ENCODE results near the gene ZBTB45. TPM values are rescaled to one million over a fixed set of nuclear protein-coding genes. Genes with fewer than 3 reads are reported as not detected.

ZBTB45 gene
- total and polyA plus RNA-seq, 9 of the 15 experiments (the other 6 are each of a cell fraction or from before 2014, with no cell fraction given) = 0.08 to 16.1 (median 1.8) TPM

DNA sequence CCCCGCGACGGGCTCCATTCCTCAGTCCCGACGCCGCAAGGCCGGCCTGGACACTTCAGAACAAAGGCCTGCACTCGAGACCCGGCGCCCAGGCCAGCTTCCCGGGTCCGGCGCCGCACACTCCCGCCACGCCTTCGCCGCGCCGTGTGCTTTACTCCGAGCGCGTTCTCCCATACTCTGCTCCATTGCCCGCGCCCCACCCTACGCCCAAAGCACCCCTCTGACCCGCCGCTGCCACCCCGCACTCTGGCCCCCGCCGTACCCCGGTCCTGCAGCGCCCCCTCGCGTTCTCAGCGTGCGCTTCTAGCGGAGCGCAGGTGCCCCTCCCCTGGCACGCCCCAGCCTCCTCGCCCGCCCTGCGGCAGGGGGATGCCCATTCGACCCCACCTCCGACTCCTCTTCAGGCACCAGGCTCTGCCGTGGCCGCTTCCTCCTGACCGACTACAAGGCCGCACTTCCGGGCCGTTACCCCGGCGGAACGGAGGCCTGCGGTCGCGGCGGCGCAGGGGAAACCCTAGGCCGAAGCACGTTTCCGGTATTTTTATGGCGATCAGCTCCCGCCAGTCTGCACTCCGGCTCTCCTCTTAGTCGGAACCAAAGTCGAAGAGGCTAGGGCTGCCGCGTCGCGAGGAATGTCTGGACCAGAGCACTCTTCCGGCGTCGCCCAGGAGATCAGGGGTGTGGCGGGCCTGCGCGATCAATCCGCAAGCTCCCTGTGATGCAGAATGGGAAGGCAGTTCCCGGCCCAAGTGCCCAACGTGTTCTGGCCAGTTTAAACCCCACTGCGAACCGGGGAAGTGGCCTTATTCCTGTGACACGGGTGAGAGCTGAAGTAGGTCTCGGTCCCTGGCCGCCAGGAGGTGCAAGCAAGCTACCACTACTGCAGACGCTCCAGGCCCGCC is at the start of gene ZBTB45 (continued):
- peak; percentile 88; the same call in 1 of the 2 replicates for TF ChIP-seq IRF1 (CRISPR knock-in tag; IDR thresholded peaks at IDR 0.05; ENCODE audit: borderline replicate concordance)
- peak; percentile 84; the same call in 1 of the 2 replicates for TF ChIP-seq ERF (CRISPR knock-in tag; IDR thresholded peaks at IDR 0.05)
- TF ChIP-seq RBM34 (IDR thresholded peaks at IDR 0.05; ENCODE audit: borderline replicate concordance, insufficient read depth, low read length) = no peak
- TF ChIP-seq, protein P1, sequence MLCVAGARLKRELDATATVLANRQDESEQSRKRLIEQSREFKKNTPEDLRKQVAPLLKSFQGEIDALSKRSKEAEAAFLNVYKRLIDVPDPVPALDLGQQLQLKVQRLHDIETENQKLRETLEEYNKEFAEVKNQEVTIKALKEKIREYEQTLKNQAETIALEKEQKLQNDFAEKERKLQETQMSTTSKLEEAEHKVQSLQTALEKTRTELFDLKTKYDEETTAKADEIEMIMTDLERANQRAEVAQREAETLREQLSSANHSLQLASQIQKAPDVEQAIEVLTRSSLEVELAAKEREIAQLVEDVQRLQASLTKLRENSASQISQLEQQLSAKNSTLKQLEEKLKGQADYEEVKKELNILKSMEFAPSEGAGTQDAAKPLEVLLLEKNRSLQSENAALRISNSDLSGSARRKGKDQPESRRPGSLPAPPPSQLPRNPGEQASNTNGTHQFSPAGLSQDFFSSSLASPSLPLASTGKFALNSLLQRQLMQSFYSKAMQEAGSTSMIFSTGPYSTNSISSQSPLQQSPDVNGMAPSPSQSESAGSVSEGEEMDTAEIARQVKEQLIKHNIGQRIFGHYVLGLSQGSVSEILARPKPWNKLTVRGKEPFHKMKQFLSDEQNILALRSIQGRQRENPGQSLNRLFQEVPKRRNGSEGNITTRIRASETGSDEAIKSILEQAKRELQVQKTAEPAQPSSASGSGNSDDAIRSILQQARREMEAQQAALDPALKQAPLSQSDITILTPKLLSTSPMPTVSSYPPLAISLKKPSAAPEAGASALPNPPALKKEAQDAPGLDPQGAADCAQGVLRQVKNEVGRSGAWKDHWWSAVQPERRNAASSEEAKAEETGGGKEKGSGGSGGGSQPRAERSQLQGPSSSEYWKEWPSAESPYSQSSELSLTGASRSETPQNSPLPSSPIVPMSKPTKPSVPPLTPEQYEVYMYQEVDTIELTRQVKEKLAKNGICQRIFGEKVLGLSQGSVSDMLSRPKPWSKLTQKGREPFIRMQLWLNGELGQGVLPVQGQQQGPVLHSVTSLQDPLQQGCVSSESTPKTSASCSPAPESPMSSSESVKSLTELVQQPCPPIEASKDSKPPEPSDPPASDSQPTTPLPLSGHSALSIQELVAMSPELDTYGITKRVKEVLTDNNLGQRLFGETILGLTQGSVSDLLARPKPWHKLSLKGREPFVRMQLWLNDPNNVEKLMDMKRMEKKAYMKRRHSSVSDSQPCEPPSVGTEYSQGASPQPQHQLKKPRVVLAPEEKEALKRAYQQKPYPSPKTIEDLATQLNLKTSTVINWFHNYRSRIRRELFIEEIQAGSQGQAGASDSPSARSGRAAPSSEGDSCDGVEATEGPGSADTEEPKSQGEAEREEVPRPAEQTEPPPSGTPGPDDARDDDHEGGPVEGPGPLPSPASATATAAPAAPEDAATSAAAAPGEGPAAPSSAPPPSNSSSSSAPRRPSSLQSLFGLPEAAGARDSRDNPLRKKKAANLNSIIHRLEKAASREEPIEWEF (CRISPR knock-in tag; IDR thresholded peaks at IDR 0.05) = no peak
- TF ChIP-seq, protein P2, sequence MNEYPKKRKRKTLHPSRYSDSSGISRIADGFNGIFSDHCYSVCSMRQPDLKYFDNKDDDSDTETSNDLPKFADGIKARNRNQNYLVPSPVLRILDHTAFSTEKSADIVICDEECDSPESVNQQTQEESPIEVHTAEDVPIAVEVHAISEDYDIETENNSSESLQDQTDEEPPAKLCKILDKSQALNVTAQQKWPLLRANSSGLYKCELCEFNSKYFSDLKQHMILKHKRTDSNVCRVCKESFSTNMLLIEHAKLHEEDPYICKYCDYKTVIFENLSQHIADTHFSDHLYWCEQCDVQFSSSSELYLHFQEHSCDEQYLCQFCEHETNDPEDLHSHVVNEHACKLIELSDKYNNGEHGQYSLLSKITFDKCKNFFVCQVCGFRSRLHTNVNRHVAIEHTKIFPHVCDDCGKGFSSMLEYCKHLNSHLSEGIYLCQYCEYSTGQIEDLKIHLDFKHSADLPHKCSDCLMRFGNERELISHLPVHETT (CRISPR knock-in tag; conservative IDR thresholded peaks at IDR 0.05 in 1 of 2, IDR thresholded peaks at IDR 0.05 in 1 of 2) = peak; percentile 65 to 99; a peak in 3 of 4 replicates
- TF ChIP-seq ZNF23 (CRISPR knock-in tag; IDR thresholded peaks at IDR 0.05) = no peak
- no peak for TF ChIP-seq ZSCAN32 (CRISPR knock-in tag; IDR thresholded peaks at IDR 0.05)
- peak; percentile 79 to 99; a peak in 3 of 4 replicates for TF ChIP-seq TEAD1 (CRISPR knock-in tag; IDR thresholded peaks at IDR 0.05)
- peak; percentile 66 for TF ChIP-seq LEF1 (IDR thresholded peaks at IDR 0.05)
- TF ChIP-seq, protein P3, sequence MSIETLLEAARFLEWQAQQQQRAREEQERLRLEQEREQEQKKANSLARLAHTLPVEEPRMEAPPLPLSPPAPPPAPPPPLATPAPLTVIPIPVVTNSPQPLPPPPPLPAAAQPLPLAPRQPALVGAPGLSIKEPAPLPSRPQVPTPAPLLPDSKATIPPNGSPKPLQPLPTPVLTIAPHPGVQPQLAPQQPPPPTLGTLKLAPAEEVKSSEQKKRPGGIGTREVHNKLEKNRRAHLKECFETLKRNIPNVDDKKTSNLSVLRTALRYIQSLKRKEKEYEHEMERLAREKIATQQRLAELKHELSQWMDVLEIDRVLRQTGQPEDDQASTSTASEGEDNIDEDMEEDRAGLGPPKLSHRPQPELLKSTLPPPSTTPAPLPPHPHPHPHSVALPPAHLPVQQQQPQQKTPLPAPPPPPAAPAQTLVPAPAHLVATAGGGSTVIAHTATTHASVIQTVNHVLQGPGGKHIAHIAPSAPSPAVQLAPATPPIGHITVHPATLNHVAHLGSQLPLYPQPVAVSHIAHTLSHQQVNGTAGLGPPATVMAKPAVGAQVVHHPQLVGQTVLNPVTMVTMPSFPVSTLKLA (conservative IDR thresholded peaks at IDR 0.05) = peak; percentile 88 to 92
- peak; percentile 98 for TF ChIP-seq RBM22 (IDR thresholded peaks at IDR 0.05; ENCODE audit: low read depth, low read length, poor library complexity, severe bottlenecking)
- TF ChIP-seq BHLHE40 (IDR thresholded peaks at IDR 0.05; ENCODE audit: low read length) = peak; percentile 26; the same call in 1 of the 2 replicates
- TF ChIP-seq SMARCA4 (IDR thresholded peaks at IDR 0.05) = 0 out of 2 replicates have a peak, but pooled peaks have one; percentile 7
- TF ChIP-seq, protein P4, sequence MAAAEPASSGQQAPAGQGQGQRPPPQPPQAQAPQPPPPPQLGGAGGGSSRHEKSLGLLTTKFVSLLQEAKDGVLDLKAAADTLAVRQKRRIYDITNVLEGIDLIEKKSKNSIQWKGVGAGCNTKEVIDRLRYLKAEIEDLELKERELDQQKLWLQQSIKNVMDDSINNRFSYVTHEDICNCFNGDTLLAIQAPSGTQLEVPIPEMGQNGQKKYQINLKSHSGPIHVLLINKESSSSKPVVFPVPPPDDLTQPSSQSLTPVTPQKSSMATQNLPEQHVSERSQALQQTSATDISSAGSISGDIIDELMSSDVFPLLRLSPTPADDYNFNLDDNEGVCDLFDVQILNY (CRISPR knock-in tag; IDR thresholded peaks at IDR 0.05) = 0 out of 2 replicates have a peak, but pooled peaks have one; percentile 45
- TF ChIP-seq ZZZ3 (IDR thresholded peaks at IDR 0.05) = no peak

Data from K562 (cell line).